AG04449 (cell line): ENCODE results near the gene RANBP17.
A peak's percentile ranks its signal among the peaks of the same experiment; 100 is the strongest.

Experiments
- CTCF ChIA-PET: fragments of 350-600 bp; formaldehyde crosslinking; extraction: SDS; loops from one replicate; lab custom pipeline; 2021; ENCODE audit warnings: antibody characterized with exemption; lab: Yijun Ruan, JAX
- POLR2A ChIA-PET: fragments of 400-600, 350-600 bp; formaldehyde crosslinking; extraction: SDS; loops from one replicate; lab custom pipeline; 2020; ENCODE audit warnings: antibody characterized with exemption, inconsistent platforms; lab: Yijun Ruan, JAX
- DNase-seq: peaks from one replicate; pipeline ENCODE4 v3.0.0-alpha.2; 2010; ENCODE audit warnings: low read depth, low spot score
- H3K4me3 ChIP-seq: 2 replicates; pipeline ENCODE4 v1.5.1; 2011; ENCODE audit warnings: low read depth, mild to moderate bottlenecking, control low read depth, low read length
- TF ChIP-seq, protein P1 (sequence below): IDR thresholded peaks from one replicate; pipeline ENCODE4 v1.5.1; 2011; ENCODE audit warnings: mild to moderate bottlenecking, moderate library complexity, low read length, control low read depth, inconsistent platforms; ENCODE audit not compliant: insufficient read depth; ENCODE audit errors: missing control alignments

Gene RANBP17

DNA sequence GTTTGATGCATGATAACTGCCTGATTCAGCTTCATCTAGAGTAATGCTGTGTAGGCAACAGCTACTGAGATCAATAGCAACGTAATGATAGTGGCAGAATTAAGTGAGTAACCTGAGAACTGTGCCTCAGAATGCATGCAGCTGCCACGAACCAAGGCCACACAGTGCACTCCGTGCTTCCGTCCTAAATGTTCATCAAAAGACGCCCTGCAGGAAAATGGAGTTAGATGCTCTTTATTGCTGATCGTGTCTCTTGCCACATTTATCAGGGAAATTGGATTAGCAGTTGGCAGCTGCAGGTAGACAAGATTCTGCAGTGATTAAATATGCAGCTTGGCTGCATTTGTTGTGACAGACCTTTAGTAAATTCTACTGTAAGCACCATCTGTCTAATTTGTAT lies 339.5 kb downstream of the RANBP17 start:
- ChIA-PET POLR2A (no interaction called here), CTCF (interaction anchor here (2.0 to 13.6 kb wide), 2 partner anchors 138 to 392 kb away, joined by 6 to 460 read pairs; no protein-coding TSS in a partner anchor)
- DNase-seq, result no peak
- TF ChIP-seq, protein P1, sequence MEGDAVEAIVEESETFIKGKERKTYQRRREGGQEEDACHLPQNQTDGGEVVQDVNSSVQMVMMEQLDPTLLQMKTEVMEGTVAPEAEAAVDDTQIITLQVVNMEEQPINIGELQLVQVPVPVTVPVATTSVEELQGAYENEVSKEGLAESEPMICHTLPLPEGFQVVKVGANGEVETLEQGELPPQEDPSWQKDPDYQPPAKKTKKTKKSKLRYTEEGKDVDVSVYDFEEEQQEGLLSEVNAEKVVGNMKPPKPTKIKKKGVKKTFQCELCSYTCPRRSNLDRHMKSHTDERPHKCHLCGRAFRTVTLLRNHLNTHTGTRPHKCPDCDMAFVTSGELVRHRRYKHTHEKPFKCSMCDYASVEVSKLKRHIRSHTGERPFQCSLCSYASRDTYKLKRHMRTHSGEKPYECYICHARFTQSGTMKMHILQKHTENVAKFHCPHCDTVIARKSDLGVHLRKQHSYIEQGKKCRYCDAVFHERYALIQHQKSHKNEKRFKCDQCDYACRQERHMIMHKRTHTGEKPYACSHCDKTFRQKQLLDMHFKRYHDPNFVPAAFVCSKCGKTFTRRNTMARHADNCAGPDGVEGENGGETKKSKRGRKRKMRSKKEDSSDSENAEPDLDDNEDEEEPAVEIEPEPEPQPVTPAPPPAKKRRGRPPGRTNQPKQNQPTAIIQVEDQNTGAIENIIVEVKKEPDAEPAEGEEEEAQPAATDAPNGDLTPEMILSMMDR, result no peak
- H3K4me3 ChIP-seq, result no peak overlapping the region

DNA sequence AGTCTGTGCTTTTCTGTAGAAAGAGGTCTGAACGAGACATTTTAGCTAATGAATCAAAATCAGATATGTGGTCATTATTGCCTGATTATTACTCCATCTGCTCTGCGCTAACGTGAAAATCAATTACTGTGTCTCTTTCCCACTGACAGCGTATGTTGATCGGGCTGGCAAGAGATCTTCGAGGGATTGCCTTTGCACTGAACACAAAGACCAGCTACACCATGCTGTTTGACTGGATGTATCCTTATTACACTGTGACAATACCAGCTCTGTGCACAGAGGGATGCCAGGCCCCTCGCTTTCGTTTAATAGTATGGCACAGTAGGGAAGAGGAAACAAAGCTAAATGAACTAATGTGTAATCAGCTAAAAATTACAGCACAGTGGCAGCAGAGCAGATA lies 343.6 kb downstream of the RANBP17 start:
- ChIA-PET CTCF (interaction anchor here (1.1 to 13.6 kb wide), 10 partner anchors 10 to 463 kb away, joined by 3 to 460 read pairs (median 4); no protein-coding TSS in a partner anchor), POLR2A (no interaction called here)
- DNase-seq, result no peak
- TF ChIP-seq, protein P1, result no peak
- no peak overlapping the region for H3K4me3 ChIP-seq

DNA sequence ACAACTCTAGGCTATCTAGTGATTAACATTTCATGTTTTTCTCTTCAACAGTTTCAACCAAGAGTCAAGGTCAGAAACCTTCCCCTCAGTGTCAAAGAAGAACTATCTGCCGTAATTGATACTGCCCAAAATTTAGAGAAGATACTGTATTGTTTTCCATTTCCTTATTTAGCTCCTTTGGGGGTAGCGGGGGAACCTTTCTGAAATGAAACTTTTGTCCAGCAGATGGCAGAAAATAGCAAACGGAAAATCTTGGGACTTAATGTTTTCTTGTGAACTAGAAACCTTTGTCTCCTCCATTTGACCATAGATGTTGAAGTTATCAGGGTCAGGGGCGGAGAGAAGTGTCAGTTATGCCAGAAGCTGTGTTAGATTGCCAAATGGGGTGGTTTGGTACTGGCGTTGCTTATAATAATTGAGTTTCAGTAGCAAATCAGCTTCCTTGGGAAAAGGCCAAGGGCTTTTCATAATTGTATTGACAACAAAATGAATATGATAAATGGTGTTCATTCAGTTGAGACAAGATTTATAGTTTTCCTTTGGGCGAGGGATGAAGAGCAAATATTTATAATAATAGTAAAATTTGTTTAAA lies 345.5 kb downstream of the RANBP17 start:
- no peak overlapping the region for H3K4me3 ChIP-seq
- ChIA-PET POLR2A (no interaction called here), CTCF (interaction anchor here (0.7 to 13.6 kb wide), 42 partner anchors 9 to 462 kb away, joined by 3 to 460 read pairs (median 6); partner anchors contain the start of gene TLX3)
- DNase-seq, result no peak
- TF ChIP-seq, protein P1, result peak; percentile 40

DNA sequence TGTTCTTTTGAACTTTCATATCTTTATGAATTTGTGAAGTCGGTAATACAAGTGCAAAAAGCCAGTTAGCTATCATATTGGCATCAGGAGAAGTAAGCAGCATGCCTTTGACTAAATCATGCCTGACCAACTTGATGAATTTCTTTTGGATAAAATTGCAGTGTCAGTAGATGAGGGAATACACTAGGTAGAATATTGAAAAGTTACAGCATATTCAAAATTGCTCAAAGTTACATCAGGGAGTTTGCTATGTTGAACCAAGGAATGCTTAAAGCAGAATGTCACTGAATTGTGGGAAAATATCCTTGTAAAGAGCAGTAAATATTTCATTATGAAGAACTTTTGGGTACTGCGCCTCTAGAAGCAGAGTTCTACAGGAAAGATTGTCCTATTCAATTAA lies 360.1 kb downstream of the RANBP17 start:
- H3K4me3 ChIP-seq, result no peak overlapping the region
- ChIA-PET CTCF (interaction anchor here (1.7 kb wide), 1 partner anchor 14 kb away, joined by 10 read pairs; no protein-coding TSS in a partner anchor), POLR2A (no interaction called here)
- TF ChIP-seq, protein P1, result no peak
- no peak for DNase-seq

DNA sequence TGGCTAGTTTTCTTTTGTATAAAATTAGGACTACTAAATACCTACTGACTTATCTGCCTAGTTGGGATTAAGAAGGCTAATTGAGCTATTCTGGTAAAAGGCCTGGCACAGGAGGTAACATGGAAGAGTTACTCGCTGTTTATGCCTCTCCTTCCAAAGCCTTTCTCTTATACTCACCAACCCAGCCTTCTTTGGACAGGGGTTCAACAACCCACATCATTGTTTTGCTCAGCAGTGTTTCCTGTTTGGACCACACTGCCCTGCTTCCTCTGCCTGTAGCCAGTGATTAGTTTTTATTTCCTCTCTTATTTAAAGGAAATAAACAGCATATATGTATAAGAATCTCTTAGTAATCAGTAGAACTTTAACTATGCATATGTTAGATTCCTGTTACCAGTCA lies 362.1 kb downstream of the RANBP17 start:
- no peak overlapping the region for H3K4me3 ChIP-seq
- TF ChIP-seq, protein P1, result no peak
- ChIA-PET POLR2A (no interaction called here), CTCF (interaction anchor here (0.8 to 2.6 kb wide), 3 partner anchors 9 to 17 kb away, joined by 3 to 15 read pairs (median 6); no protein-coding TSS in a partner anchor)
- no peak for DNase-seq

DNA sequence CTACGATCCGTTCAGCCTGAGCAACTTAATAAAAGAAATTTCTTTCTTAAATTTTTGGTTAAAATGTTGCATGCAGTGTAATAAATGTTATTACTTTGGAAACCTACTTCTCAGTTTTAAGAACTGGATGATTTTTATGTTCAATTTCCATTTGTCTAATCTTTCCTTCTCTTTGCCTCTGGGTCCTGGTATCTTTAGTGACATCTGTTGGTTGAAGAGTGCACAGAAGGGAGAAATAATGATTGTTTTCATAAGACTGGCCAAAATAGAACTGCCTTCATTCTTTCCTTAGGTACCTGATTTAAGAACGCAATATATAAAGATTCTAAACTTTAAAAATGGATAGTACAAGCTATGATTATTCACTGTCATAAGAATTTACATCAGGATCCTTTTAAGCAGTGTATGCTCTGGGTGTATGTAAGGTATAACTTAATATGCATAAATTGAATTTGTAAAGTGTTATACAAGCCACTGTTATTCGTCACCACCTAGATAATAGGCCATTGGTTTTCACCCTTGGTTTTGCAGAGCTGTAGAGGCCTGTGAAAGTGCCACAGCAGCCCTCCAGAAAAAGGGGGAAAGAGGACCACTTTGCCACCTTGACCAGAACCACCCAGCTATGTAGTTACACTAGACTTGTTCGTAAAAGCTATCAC lies 364.4 kb downstream of the RANBP17 start:
- DNase-seq, result no peak
- ChIA-PET POLR2A (no interaction called here), CTCF (interaction anchor here (1.0 to 3.5 kb wide), 5 partner anchors 10 to 481 kb away, joined by 4 to 14 read pairs (median 6); no protein-coding TSS in a partner anchor)
- TF ChIP-seq, protein P1, result peak; percentile 5
- no peak overlapping the region for H3K4me3 ChIP-seq
